IPS-NIHi11 (cell line): ENCODE measurements around the gene SLC38A8.
A peak's percentile ranks its signal among the peaks of the same experiment; 100 is the strongest.

Experiments
- DNase-seq: peaks from one replicate; pipeline ENCODE4 v3.0.0; 2012; ENCODE audit warnings: mixed read lengths, low spot score

SLC38A8 gene

GRCh38 chr16:84042308-84042878 is at the start of gene SLC38A8:
SLC38A8 (minus strand) TSS chr16:84042795; CDS start chr16:84042157, 638 bp downstream.
- DNase-seq = no peak

- no peak for DNase-seq
These were observed 48.9 kb upstream of the SLC38A8 start for GRCh38 chr16:84091460-84091859.

- no peak for DNase-seq
These were observed 47.6 kb upstream of the SLC38A8 start for GRCh38 chr16:84090211-84090610.

GRCh38 chr16:84088695-84089395 is 46.2 kb upstream of the SLC38A8 start:
- DNase-seq = no peak

GRCh38 chr16:84087466-84088151 is 45.0 kb upstream of the SLC38A8 start:
- DNase-seq = no peak

- DNase-seq = no peak
These were observed 44.4 kb upstream of the SLC38A8 start for GRCh38 chr16:84087001-84087400.

GRCh38 chr16:84086341-84086740 is 43.7 kb upstream of the SLC38A8 start:
- DNase-seq = no peak

DNA sequence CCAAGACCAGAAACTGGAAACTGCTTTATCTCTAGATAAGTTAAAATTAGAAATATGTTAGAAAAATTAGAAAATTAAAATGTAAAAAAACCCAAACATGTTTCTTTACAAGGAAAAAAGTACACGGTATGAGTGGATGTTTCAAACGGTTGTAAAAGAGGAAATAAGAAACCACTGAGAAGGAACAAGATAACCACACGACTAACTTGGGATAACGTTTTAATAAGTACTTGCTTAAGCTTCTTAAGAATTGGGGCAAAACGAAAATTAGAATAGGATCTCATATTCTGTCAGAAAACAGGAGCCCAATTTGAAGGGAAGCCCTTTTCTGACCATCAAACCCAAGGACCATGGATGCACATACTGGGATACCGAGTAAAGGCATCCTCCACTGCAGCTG is 43.2 kb upstream of the SLC38A8 start:
- DNase-seq = no peak

DNA sequence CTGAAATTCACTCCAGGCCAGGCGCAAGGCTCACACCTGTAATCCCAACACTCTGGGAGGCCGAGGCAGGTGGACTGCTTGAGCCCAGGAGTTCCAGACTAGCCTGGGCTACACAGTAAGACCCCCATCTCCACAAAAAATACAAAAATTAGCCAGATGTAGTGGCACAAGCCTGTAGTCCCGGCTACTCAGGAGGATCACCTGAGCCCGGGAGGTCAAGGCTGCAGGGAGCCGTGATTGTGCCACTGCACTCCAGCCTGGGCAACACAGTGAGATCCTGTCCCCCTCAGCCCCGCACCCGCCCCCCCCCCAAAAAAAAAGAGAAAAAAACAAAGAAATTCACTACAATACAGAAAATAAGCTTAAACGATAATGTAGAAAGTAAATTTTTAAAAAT is 42.7 kb upstream of the SLC38A8 start:
- DNase-seq = no peak

DNA sequence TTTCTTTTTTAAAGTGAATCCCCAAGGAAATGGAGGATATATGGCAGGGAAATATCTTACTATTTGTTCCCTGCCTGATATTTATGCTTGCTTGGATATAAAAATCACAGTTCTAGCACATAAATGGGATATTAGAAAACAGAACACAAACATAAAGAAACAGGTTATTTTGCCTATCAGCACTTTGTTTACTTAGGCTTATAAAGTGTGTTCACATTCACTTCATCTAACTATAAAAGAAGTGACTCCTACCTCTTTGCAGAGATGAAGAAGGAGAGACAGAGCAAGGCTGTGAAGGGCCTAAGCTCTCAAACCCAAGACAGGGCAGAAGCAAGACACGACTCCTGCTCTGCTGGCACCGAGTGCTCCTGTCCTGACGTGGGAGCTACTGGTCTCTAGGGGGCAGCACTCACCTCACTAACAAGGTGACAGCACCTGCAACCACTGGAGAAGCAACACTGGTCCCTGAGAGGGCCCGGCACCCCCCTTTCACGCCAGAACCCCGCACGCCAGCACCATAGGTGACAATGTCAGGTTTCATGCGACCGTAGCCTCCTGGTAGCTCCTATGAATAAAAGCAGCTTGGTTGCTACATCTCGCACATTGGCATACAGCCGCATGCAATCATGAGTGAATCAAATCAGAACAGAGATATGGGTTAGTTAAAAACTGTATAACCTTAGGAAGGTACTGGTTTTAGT is 42.1 kb upstream of the SLC38A8 start:
- DNase-seq = peak; percentile 92

GRCh38 chr16:84082835-84083569 is 40.4 kb upstream of the SLC38A8 start:
- no peak for DNase-seq

GRCh38 chr16:84082110-84082509 is 39.5 kb upstream of the SLC38A8 start:
- DNase-seq = peak; percentile 14

DNA sequence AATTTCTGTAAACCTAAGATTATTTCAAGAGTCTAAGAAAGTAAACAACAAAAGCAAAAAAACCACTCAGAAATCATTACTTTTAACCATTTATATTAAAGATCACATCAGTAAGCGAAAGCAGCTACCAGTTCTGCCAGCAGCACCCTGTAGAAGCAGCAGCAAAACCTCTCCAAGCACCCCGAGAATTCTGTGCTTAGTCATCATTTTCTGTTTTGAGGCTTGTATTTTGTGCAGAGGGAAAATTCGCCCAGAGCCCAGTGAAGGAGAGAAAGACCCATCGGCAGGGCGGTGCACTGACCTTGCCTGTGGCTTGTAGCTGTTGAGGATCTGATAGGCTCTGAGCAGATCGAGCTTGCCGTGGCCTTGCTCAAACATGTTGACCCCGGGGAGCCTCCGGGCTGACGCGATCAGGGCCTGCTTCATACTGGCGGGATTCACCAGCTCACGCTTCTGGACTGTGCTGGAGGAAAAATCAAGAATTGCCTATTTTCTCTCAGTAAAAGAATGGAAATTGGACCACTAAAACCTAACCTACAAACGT is 38.9 kb upstream of the SLC38A8 start:
- DNase-seq = no peak

- DNase-seq = no peak
These were observed 38.2 kb upstream of the SLC38A8 start for GRCh38 chr16:84080813-84081212.

- DNase-seq = no peak
These were observed 37.8 kb upstream of the SLC38A8 start for GRCh38 chr16:84080378-84080777.

GRCh38 chr16:84079664-84080063 is 37.1 kb upstream of the SLC38A8 start:
- no peak for DNase-seq

DNA sequence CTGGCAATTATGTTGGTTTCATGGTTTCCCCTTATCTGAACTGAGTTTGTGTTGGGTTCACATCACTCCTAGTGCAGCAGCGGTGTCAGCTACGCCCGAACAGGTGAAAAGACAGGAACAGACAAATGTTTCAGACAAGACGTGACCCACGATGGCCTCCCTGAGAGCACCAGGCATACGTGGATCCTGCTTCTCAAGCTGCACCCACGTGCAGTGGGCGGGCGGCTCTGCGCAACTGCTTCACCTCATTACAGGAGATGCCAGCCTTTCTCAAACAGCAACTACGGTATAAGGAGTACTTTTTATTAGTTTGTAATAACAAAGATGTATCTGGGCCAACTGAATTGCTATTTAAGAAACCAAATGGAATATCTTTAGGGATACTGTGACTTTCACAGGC is 32.8 kb upstream of the SLC38A8 start:
- DNase-seq = no peak

- DNase-seq = no peak
These were observed 32.1 kb upstream of the SLC38A8 start for GRCh38 chr16:84074721-84075120.

DNA sequence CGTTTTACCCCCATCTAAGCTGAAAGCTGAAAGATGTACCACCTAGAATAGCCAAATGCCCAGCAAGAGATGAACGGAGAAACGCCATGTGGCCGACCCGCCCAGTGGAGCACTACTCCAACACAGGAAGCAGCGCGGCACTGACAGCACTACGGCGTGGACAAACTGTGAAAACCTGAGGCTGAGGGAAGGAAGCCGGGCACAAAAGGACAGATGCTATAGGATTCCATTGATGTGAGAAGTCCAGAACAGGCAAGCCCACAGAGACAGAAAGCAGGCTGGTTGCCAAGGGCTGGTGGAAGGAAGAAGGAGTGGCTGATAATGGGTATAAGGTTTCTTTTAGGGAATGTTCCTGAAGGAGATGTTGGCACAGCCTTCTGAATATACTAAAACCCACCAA is 29.4 kb upstream of the SLC38A8 start:
- DNase-seq = no peak

DNA sequence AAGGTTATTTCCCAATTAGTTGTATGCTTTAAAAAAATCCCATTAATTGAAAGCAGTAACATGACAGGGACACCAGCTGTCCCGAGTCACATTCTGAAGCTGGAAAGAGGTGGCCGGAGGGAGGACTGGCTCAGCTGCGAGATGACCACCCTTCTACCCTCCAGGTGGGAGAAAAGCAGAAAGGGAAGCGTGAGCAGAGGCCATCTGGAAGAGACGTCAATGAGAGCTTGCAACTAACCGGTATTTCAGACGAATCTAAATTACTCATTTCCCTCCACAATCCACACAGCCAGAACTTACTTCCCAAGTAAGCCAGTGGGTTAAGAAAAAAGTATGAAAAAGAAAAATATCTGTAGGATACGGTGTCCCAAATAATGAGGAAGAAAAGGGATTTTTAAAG is 28.5 kb upstream of the SLC38A8 start:
- no peak for DNase-seq

DNA sequence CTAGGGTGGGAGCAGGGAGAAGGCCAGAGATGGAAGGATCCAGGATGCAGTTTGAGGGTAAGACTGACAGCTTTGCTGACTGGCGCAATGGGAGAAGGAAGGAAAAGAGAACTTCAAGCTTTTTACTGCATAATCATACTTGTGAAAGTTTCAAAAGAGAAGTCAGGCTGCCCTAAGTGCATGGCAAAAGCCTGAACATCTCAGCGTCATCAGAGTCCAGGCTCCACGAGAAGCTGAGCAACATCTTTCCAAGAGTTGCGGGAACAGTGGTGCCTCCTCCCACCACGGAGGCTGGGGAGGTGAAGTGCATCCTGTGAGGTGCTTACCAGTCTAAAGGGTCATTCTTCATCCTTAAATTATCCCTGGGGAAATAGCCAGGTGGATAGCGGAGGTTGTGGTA is 26.9 kb upstream of the SLC38A8 start:
- no peak for DNase-seq
